Measurements from ENCODE around the gene PLCB2. TPM values are rescaled to one million over a fixed set of nuclear protein-coding genes. Genes with fewer than 3 reads are reported as not detected.

The PLCB2 gene
- total RNA-seq, 2 donors from 2014 or later: 90.4 to 91.8 TPM

DNA sequence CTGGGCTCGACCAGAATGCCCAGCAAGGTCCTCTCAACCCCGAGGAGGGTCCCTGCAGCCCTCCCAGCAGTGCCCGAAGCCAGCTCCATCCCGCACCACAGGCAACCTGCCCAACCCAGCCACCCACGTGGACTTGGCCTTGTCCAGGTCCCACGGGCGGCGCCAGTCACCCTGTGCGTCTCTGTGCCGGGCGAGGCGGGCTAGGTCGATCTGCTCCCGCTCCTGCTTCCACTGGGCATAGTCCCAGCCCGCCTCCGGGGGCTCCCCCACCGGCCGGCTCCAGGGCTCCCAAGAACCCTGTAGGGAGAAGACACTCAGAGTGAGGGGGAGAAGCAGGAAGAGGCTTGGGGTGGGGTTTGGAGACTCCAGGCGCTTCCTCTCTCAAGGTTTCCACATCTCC is 29.9 kb upstream of the PLCB2 start:
- Mint-ChIP-seq H3K4me3 (no peak overlapping the region), H3K27ac (no peak overlapping the region), H3K4me1 (ENCODE audit: low read depth) (peaks cover 18% of the 10 kb centered on the region), H3K9me3 (no peaks in the 10 kb centered on the region), H3K27me3 (ENCODE audit: low read depth) (no peaks in the 10 kb centered on the region), H3K36me3 (ENCODE audit: insufficient read depth in 2 of 2) (no peaks in the 10 kb centered on the region)
- DNase-seq (no peak), ATAC-seq (replicated peaks in 1 of 2) (no peak)

DNA sequence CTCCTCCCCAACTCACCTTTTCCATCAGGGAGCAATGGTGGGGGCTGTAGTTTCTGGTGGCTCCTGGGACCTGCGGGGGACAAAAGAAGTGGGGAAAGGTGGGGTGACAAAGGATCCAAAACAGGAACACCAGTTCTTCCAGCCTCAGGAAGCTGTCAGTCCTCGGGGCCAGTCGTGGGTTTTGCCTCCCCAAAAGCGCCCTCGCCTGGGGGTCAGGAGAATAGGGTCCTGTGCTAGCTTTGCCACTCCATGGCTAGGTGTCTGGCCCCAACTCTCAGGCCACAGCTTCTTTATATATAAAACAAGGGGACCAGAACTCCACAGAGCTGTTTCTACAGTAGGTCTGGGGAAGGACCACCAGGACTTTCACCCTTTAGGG is 29.0 kb upstream of the PLCB2 start:
- no peak overlapping the region for H3K27ac Mint-ChIP-seq
- no peaks in the 10 kb centered on the region for H3K36me3 Mint-ChIP-seq (ENCODE audit: insufficient read depth in 2 of 2)
- no peaks in the 10 kb centered on the region for H3K9me3 Mint-ChIP-seq
- no peak overlapping the region for H3K4me3 Mint-ChIP-seq
- H3K4me1 Mint-ChIP-seq (ENCODE audit: low read depth): peaks cover 18% of the 10 kb centered on the region
- no peaks in the 10 kb centered on the region for H3K27me3 Mint-ChIP-seq (ENCODE audit: low read depth)
- ATAC-seq (replicated peaks in 1 of 2) (no peak), DNase-seq (peak in 1 of 2 donors; percentile 19)

DNA sequence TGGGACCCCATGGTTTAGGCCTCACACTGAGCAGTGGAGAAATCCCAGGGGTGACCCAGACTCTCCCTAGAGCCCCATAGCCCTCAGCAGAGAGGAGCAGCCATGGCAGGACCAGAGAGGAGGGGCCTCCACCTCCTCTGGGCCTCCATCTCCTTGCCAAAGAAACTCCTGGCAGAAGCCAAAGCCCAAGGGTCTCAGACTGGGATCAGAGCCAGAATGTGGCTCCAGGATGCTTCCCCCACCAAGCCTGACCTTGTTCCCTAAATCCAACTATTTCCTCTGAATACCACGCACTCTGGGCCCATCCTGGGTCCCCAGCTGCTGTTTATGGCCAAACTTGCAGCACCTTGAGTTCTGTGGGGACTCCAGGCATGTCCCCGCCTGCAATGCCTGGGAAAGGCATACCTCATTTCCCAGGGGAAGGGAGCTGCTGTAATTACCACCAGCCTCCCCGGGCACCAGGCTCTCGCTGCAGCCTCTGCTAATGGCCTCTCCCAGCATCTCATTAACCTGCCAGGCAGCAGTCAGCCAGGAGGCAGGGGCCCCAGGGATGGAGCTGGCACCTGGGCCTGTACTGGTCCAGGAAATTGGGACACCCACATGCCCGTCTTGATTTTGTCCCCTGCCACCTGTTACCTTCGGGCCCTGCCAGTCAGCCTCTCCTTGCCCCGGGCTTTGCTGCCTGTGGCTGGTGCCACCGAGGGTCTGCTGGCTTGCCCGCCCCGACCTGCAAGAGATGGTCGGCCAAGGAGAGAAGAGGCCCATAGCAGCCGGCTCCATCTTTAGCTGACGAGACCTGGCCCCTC is 28.4 kb upstream of the PLCB2 start:
- Mint-ChIP-seq H3K4me3 (no peak overlapping the region), H3K36me3 (ENCODE audit: insufficient read depth in 2 of 2) (no peaks in the 10 kb centered on the region), H3K4me1 (ENCODE audit: low read depth) (peaks cover 18% of the 10 kb centered on the region), H3K27me3 (ENCODE audit: low read depth) (no peaks in the 10 kb centered on the region), H3K9me3 (no peaks in the 10 kb centered on the region), H3K27ac (no peak overlapping the region)
- ATAC-seq (replicated peaks in 1 of 2) (no peak), DNase-seq (no peak)

- ATAC-seq (replicated peaks in 1 of 2) (no peak), DNase-seq (no peak)
- H3K36me3 Mint-ChIP-seq (ENCODE audit: insufficient read depth in 2 of 2): no peaks in the 10 kb centered on the region
- H3K27me3 Mint-ChIP-seq (ENCODE audit: low read depth): no peaks in the 10 kb centered on the region
- peaks cover 18% of the 10 kb centered on the region for H3K4me1 Mint-ChIP-seq (ENCODE audit: low read depth)
- H3K4me3 Mint-ChIP-seq: no peak overlapping the region
- H3K27ac Mint-ChIP-seq: no peak overlapping the region
- H3K9me3 Mint-ChIP-seq: no peaks in the 10 kb centered on the region
Measured at GRCh38 chr15:40334941-40335795, 27.4 kb upstream of the PLCB2 start.

DNA sequence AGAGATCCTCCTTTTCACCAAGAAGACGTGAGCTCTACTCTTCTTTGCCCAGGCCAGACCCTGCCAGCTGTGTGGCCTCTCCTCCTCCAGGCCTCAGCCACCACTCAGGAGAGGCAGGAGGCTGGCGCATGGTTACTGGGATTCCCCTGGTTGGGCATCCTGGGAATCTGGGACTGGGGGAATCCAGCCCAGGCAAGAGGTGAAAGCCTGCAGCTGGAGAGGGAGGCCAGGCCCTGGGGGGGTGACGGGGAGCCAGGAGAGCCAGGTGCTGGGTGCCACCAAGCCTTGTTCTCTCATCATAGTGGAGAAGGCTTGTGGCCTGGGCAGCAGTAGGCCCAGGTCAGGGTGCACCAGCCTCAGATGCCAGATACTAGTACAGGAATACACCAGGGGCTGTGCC is 26.8 kb upstream of the PLCB2 start:
- no peak overlapping the region for H3K27ac Mint-ChIP-seq
- no peaks in the 10 kb centered on the region for H3K27me3 Mint-ChIP-seq (ENCODE audit: low read depth)
- H3K4me3 Mint-ChIP-seq: peak overlapping the region in 1 of 2 donors; percentile 59
- no peak for DNase-seq
- no peaks in the 10 kb centered on the region for H3K9me3 Mint-ChIP-seq
- no peak for ATAC-seq (replicated peaks in 1 of 2)
- H3K36me3 Mint-ChIP-seq (ENCODE audit: insufficient read depth in 2 of 2): no peaks in the 10 kb centered on the region
- H3K4me1 Mint-ChIP-seq (ENCODE audit: low read depth): peaks cover 18% of the 10 kb centered on the region

GRCh38 chr15:40333922-40334492 is 26.3 kb upstream of the PLCB2 start:
- ATAC-seq (replicated peaks in 1 of 2) (peak; percentile 28 to 30), DNase-seq (peak in 1 of 2 donors; percentile 20)
- H3K27ac Mint-ChIP-seq: peak overlapping the region; percentile 18
- H3K9me3 Mint-ChIP-seq: no peaks in the 10 kb centered on the region
- no peaks in the 10 kb centered on the region for H3K36me3 Mint-ChIP-seq (ENCODE audit: insufficient read depth in 2 of 2)
- H3K4me3 Mint-ChIP-seq: peak overlapping the region in 1 of 2 donors; percentile 59
- H3K27me3 Mint-ChIP-seq (ENCODE audit: low read depth): no peaks in the 10 kb centered on the region
- peaks cover 18% of the 10 kb centered on the region for H3K4me1 Mint-ChIP-seq (ENCODE audit: low read depth)

DNA sequence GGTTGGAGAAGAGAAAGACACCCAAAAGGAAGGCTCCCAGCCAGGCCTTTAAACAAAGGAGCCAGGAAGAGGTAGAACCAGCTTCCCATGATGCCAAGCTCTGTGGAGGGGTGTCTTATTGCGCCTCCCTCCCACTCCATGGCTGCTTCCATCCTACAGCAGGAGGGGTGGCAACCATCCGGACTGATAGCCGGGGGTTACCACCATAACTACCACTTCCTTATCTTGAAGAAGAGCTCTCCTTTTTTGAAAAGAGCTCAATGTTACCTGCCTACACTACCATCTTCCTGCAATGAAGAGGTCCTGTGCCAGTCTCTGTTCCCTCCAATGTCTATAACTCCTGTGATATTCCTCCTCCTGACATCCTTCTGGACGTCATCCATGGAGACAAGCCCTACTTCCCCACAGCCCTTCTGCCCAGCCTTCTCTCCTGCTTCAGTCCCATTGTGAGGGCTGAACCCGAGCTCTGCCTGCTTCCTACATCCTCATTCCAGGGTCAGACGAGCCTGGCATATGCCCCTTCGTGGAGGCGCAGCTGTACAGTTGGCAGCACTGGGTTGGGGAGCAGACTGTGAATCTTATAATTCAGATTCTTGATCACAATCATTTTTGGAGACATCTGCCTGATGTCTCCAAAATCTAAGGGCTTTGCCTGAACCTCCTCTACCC is 24.5 kb upstream of the PLCB2 start:
- H3K36me3 Mint-ChIP-seq (ENCODE audit: insufficient read depth in 2 of 2): no peaks in the 10 kb centered on the region
- H3K4me3 Mint-ChIP-seq: no peak overlapping the region
- H3K4me1 Mint-ChIP-seq (ENCODE audit: low read depth): peaks cover 27% of the 10 kb centered on the region
- no peak overlapping the region for H3K27ac Mint-ChIP-seq
- no peak for DNase-seq
- no peaks in the 10 kb centered on the region for H3K9me3 Mint-ChIP-seq
- no peaks in the 10 kb centered on the region for H3K27me3 Mint-ChIP-seq (ENCODE audit: low read depth)
- no peak for ATAC-seq (replicated peaks in 1 of 2)

DNA sequence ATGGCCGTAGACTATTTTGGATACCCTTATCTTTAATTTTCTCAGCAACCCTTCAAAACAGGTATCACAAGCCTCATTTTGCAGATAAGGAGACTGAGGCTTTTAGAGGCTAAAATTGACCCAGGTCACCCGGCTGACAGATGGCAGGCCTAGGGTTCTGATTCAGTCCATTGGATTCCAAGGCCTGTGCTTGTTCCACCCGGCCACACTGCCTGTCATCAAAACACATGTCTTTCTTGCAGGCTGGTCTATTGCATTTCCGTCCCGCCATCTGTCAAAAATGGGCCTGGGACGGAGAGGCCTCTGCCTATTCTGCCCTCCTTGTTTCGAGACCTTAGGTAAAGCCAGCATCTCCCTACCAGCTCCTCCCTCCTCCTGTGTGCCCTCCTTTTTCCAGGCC is 23.9 kb upstream of the PLCB2 start:
- no peak overlapping the region for H3K4me3 Mint-ChIP-seq
- peaks cover 33% of the 10 kb centered on the region for H3K4me1 Mint-ChIP-seq (ENCODE audit: low read depth)
- no peaks in the 10 kb centered on the region for H3K27me3 Mint-ChIP-seq (ENCODE audit: low read depth)
- no peak overlapping the region for H3K27ac Mint-ChIP-seq
- no peaks in the 10 kb centered on the region for H3K36me3 Mint-ChIP-seq (ENCODE audit: insufficient read depth in 2 of 2)
- ATAC-seq (replicated peaks in 1 of 2) (no peak), DNase-seq (no peak)
- no peaks in the 10 kb centered on the region for H3K9me3 Mint-ChIP-seq

- no peaks in the 10 kb centered on the region for H3K27me3 Mint-ChIP-seq (ENCODE audit: low read depth)
- ATAC-seq (replicated peaks in 1 of 2): no peak
- no peak overlapping the region for H3K27ac Mint-ChIP-seq
Measured at GRCh38 chr15:40331026-40331425, 23.3 kb upstream of the PLCB2 start.

DNA sequence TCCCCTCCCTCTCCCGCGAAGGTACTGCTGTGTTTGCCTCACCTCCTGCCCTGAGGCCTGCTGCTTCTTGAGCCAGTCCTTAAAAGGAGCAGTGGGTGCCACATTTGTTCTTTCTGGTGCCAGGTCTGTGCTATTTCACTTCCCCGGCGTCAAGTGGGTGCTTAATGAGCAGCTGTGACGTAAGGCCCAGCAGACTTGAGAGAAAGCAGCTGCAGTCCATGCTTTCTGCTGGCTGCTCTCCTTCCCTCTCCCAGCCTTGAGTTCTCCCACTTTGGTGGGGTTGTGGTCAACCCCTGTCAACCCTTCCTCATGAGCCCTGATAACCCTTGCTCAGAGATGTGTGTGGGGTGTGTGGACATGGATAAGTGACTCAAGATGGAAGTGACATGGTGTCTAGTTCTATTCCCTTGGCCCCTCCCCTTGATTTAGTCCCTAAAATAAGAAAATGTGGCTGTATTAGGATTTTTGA is 22.7 kb upstream of the PLCB2 start:
- Mint-ChIP-seq H3K27ac (no peak overlapping the region), H3K4me1 (ENCODE audit: low read depth) (peaks cover 34% of the 10 kb centered on the region), H3K4me3 (no peak overlapping the region), H3K36me3 (ENCODE audit: insufficient read depth in 2 of 2) (no peaks in the 10 kb centered on the region), H3K27me3 (ENCODE audit: low read depth) (no peaks in the 10 kb centered on the region), H3K9me3 (no peaks in the 10 kb centered on the region)
- no peak for ATAC-seq (replicated peaks in 1 of 2)
- DNase-seq: no peak

More at GRCh38 chr15:40331026-40331425, 23.3 kb upstream of the PLCB2 start:
- peaks cover 37% of the 10 kb centered on the region for H3K4me1 Mint-ChIP-seq (ENCODE audit: low read depth)
- no peak overlapping the region for H3K4me3 Mint-ChIP-seq
- no peaks in the 10 kb centered on the region for H3K36me3 Mint-ChIP-seq (ENCODE audit: insufficient read depth in 2 of 2)
- no peak for DNase-seq
- no peaks in the 10 kb centered on the region for H3K9me3 Mint-ChIP-seq

GRCh38 chr15:40329804-40330203 is 22.1 kb upstream of the PLCB2 start:
- DNase-seq (no peak), ATAC-seq (replicated peaks in 1 of 2) (no peak)
- H3K9me3 Mint-ChIP-seq: no peaks in the 10 kb centered on the region
- H3K4me3 Mint-ChIP-seq: no peak overlapping the region
- H3K27me3 Mint-ChIP-seq (ENCODE audit: low read depth): no peaks in the 10 kb centered on the region
- H3K27ac Mint-ChIP-seq: no peak overlapping the region
- H3K4me1 Mint-ChIP-seq (ENCODE audit: low read depth): peaks cover 40% of the 10 kb centered on the region
- no peaks in the 10 kb centered on the region for H3K36me3 Mint-ChIP-seq (ENCODE audit: insufficient read depth in 2 of 2)

GRCh38 chr15:40328751-40329150 is 21.0 kb upstream of the PLCB2 start:
- ATAC-seq (replicated peaks in 1 of 2): no peak
- no peaks in the 10 kb centered on the region for H3K27me3 Mint-ChIP-seq (ENCODE audit: low read depth)
- no peak overlapping the region for H3K27ac Mint-ChIP-seq
- peaks cover 35% of the 10 kb centered on the region for H3K4me1 Mint-ChIP-seq (ENCODE audit: low read depth)
- no peaks in the 10 kb centered on the region for H3K9me3 Mint-ChIP-seq
- DNase-seq: no peak
- no peak overlapping the region for H3K4me3 Mint-ChIP-seq
- no peaks in the 10 kb centered on the region for H3K36me3 Mint-ChIP-seq (ENCODE audit: insufficient read depth in 2 of 2)

DNA sequence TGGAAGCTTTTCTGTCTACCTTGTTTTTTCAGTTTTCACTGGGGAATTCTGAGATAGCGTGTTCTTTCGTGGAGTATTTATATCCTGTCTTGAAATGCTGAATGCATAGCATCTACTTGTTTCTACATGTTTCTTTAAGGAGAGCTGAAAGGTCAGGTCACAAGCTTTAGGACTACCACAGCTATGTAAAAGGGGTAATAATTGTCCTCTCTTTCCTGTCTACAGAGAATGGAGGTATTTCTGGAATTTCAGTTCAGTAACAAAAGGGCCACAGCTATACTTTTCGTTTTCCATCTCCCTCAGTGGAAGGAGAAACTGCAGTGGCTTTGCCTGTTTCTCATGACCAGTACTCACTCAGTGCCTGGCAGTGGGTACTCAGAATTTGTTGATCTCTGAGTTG is 20.4 kb upstream of the PLCB2 start:
- H3K4me3 Mint-ChIP-seq: no peak overlapping the region

More for the DNA sequence above, 20.4 kb upstream of the PLCB2 start:
- peaks cover 33% of the 10 kb centered on the region for H3K4me1 Mint-ChIP-seq (ENCODE audit: low read depth)
- ATAC-seq (replicated peaks in 1 of 2): no peak
- H3K36me3 Mint-ChIP-seq (ENCODE audit: insufficient read depth in 2 of 2): no peaks in the 10 kb centered on the region
- H3K9me3 Mint-ChIP-seq: no peaks in the 10 kb centered on the region
- H3K27me3 Mint-ChIP-seq (ENCODE audit: low read depth): no peaks in the 10 kb centered on the region
- no peak overlapping the region for H3K27ac Mint-ChIP-seq
- no peak for DNase-seq

Measured in activated T-cell treated with anti-CD3 and anti-CD28 coated beads, Interleukin-2, amount 50 U/mL, for 72 hours (primary cell).